Lower leg skin (tissue), 4 donors: Measurements from ENCODE around the gene GFRA4. TPM values are rescaled to one million over a fixed set of nuclear protein-coding genes. Genes with fewer than 3 reads are reported as not detected.

ENCODE experiments used
- DNase-seq, 2 donors: peaks; one replicate each; pipeline ENCODE4 v3.0.0-alpha.2; 2019; ENCODE audit warnings: low spot score in 2 of 2
- H3K4me3 ChIP-seq: fragments of 200-600 bp; sonication (generic); 2 replicates; pipeline ENCODE4 v1.5.1; 2017; ENCODE audit warnings: mild to moderate bottlenecking, low read depth; ENCODE audit not compliant: poor library complexity, severe bottlenecking
- POLR2A ChIP-seq, 2 donors: fragments of 450-650 bp; IDR thresholded peaks; one replicate each; pipeline ENCODE4 v1.6.1; 2016 to 2017; ENCODE audit warnings: antibody characterized with exemption in 2 of 2, mild to moderate bottlenecking in 1 of 2, moderate library complexity in 1 of 2
- WGBS, 2 donors: methylation state at CpG; one replicate each; pipeline ENCODE4 v1.1.5; 2018; 5-methylcytosine and 5-hydroxymethylcytosine counted together
- intact Hi-C: fragments of 100-400 bp; cut with DNase I; formaldehyde crosslinking; loops from one replicate; pipeline ENCODE4 v1.15.0; 2023; ENCODE audit warnings: low total_unique reads
- total RNA-seq, 4 donors: library from RNA; depleted of rRNA; stranded (reverse); fragments of >200 nt; gene quantifications; one replicate each; pipeline ENCODE4 v1.1.0, GENCODE V29; 2016
- TF ChIP-seq, protein P1 (sequence below), 3 donors: fragments of 450-650 bp; IDR thresholded peaks; one replicate each; pipeline ENCODE4 v1.5.1; 2016; ENCODE audit warnings: antibody characterized with exemption in 3 of 3, mild to moderate bottlenecking in 3 of 3, moderate library complexity in 2 of 3

GFRA4 gene
- total RNA-seq, 4 donors from 2014 or later: not detected

- H3K4me3 ChIP-seq: no peak overlapping the region
- TF ChIP-seq POLR2A (IDR thresholded peaks at IDR 0.05): no peak
- TF ChIP-seq, protein P1, sequence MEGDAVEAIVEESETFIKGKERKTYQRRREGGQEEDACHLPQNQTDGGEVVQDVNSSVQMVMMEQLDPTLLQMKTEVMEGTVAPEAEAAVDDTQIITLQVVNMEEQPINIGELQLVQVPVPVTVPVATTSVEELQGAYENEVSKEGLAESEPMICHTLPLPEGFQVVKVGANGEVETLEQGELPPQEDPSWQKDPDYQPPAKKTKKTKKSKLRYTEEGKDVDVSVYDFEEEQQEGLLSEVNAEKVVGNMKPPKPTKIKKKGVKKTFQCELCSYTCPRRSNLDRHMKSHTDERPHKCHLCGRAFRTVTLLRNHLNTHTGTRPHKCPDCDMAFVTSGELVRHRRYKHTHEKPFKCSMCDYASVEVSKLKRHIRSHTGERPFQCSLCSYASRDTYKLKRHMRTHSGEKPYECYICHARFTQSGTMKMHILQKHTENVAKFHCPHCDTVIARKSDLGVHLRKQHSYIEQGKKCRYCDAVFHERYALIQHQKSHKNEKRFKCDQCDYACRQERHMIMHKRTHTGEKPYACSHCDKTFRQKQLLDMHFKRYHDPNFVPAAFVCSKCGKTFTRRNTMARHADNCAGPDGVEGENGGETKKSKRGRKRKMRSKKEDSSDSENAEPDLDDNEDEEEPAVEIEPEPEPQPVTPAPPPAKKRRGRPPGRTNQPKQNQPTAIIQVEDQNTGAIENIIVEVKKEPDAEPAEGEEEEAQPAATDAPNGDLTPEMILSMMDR (IDR thresholded peaks at IDR 0.05): no peak
- intact Hi-C loops: no loop called here
- WGBS, 2 donors: 72 to 74% methylated on average over 17 of the region's 17 CpGs
- peak in 1 of 2 donors; percentile 26 for DNase-seq
These were observed 8.7 kb downstream of the GFRA4 start for GRCh38 chr20:3654326-3655130.

GRCh38 chr20:3653921-3654320, 9.3 kb downstream of the GFRA4 start:
- DNase-seq: peak in 1 of 2 donors; percentile 7
- WGBS, 2 donors: 47 to 64% methylated on average over 2 of the region's 2 CpGs

DNA sequence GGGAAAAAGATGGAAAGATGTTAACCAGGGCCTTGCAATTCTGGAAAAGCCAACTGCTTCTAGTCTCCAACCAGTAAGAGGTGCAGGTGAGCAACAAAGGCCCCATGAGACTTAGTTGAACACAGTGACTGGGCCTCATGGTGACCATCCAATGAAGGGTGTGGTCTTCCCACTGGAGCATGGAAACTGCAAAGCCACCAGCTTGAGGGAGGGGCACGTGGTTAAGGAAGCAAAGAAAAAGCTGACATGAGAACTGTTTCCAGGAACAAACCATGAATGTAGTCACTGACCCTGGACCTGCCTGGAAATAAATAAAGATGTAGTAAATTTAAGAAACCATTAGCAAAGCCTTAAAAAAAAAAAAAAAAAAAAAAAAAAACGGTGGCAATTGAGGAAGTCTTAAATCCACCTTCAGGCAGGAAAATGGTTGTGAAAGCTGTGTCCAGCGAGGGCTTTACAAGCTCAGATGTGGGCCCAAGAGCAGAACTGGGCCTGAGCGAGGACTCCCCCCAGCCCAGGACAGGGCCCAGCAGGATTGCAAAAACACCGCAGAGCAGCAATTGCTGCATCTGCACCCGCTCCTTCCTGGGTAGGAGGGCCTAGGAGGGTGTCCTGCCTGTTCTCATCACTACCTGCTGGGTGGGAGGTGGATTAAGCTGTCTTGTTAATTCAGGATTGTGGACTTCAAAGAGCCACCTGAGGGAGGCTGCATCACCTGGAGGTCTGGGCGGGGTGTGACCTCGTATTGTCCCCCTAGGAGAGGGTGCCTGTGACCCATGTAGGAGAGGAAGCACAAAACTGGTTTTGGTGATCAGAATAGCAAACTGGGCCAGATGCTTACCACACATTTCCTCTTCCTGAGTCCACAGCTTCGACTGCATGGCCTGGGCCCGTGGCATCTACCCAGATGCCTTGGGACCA, 10.3 kb downstream of the GFRA4 start:
- 77 to 84% methylated on average over 10 of the region's 10 CpGs for WGBS, 2 donors
- no peak for TF ChIP-seq POLR2A (IDR thresholded peaks at IDR 0.05)
- TF ChIP-seq, protein P1 (IDR thresholded peaks at IDR 0.05): no peak
- intact Hi-C loops: no loop called here
- H3K4me3 ChIP-seq: no peak overlapping the region
- peak in 1 of 2 donors; percentile 60 for DNase-seq

More at GRCh38 chr20:3653921-3654320, 9.3 kb downstream of the GFRA4 start:
- no peak for TF ChIP-seq POLR2A (IDR thresholded peaks at IDR 0.05)
- TF ChIP-seq, protein P1 (IDR thresholded peaks at IDR 0.05): no peak
- intact Hi-C loops: no loop called here
- H3K4me3 ChIP-seq: no peak overlapping the region

DNA sequence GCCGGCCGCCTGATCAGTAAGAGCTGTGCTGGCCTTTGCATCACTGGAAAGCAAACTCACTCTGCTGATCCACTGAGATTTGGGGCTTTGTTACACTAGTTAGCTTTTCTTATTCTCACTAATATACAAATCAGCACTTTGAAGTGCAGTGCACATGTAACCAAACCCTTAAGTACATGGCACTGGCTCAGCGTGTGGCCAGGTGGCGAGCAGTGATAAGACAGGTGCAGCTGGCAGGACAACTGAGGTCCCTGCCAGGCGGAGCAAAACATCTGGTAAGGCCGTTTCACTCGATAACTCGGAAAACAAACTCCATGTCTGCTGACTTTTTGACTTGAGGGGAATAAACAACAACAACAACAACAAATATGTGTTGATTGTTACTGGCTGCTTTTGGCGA, 11.0 kb downstream of the GFRA4 start:
- TF ChIP-seq, protein P1 (IDR thresholded peaks at IDR 0.05): no peak
- no peak for TF ChIP-seq POLR2A (IDR thresholded peaks at IDR 0.05)
- intact Hi-C loops: no loop called here
- H3K4me3 ChIP-seq: no peak overlapping the region
- DNase-seq: peak in 1 of 2 donors; percentile 43
- 95 to 97% methylated on average over 9 of the region's 9 CpGs for WGBS, 2 donors

GRCh38 chr20:3651204-3651962, 11.8 kb downstream of the GFRA4 start:
- 90 to 92% methylated on average over 9 of the region's 9 CpGs for WGBS, 2 donors
- DNase-seq: peak in 1 of 2 donors; percentile 60
- no peak overlapping the region for H3K4me3 ChIP-seq
- intact Hi-C loops: no loop called here
- TF ChIP-seq POLR2A (IDR thresholded peaks at IDR 0.05): no peak
- TF ChIP-seq, protein P1 (IDR thresholded peaks at IDR 0.05): no peak
